NT2/D1 (cell line): ENCODE data around the gene CROCC.

ENCODE experiments used
- SUZ12 ChIP-seq: IDR thresholded peaks from 2 replicates; pipeline ENCODE4 v1.6.1; 2011; ENCODE audit not compliant: insufficient read length, insufficient read depth; ENCODE audit errors: extremely low read depth
- YY1 ChIP-seq: IDR thresholded peaks from 2 replicates; pipeline ENCODE4 v1.6.1; 2011; ENCODE audit not compliant: insufficient read length, insufficient read depth
- ZNF274 ChIP-seq: IDR thresholded peaks from 2 replicates; pipeline ENCODE4 v1.6.1; 2011; ENCODE audit warnings: mild to moderate bottlenecking, low read depth, low read length

DNA sequence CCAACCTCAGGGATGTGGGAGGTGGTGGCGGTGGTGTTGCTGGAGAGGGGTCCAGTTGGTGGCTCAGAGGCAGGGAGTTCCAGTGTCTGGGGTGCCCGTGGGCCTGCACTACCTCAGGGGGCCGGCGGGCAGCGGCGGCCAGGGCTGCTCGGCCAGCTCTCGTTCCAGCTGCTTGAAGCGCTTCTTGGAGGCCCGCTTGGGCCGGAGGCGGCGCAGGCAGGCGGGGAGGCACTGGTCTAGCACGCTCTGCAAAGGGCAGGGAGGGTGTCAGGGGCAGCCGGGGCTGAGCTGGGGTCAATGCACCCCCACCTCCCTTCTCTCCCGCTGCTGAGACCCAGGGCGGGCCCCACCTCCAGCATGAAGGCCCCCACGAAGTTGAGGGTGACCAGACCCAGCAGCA lies 64.4 kb downstream of the CROCC start:
- no peak for TF ChIP-seq YY1
- TF ChIP-seq ZNF274, result no peak
- no peak for TF ChIP-seq SUZ12
